Fibroblast of lung (primary cell): ENCODE measurements around the gene ANO6.

ENCODE experiments used
- EZH2 ChIP-seq: IDR thresholded peaks from 2 replicates; pipeline ENCODE4 v1.5.1; 2012; ENCODE audit warnings: low read length, control low read depth, mild to moderate bottlenecking; ENCODE audit errors: missing control alignments
- TF ChIP-seq, protein P1 (sequence below), 2 donors: IDR thresholded peaks in 1 of 2; conservative IDR thresholded peaks in 1 of 2; 1 replicate in 1 of 2; 2 replicates in 1 of 2; pipeline ENCODE4 v1.5.1; 2011 to 2012; ENCODE audit warnings: low read length in 2 of 2, control low read depth in 1 of 2, inconsistent platforms in 1 of 2, low read depth in 1 of 2, mild to moderate bottlenecking in 1 of 2

DNA sequence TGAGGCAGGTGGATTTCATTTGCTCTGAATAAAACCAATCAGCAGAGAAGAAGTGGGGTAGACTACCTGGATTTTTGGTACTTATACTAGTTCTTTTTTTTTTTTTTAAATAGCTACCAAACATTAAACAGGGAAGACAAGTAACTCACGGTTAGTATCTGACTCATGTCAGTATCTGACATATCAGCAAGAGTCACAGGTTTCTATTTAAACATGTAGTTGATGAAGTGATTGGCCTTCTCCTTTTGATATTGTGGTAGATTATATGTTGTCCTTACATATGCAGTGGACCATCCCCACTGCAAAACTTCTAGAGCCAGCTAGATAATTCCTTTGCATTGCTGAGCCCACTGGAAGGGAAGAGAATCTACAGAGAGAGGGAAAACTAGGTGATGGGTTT lies 208.0 kb downstream of the ANO6 start:
- TF ChIP-seq, protein P1, sequence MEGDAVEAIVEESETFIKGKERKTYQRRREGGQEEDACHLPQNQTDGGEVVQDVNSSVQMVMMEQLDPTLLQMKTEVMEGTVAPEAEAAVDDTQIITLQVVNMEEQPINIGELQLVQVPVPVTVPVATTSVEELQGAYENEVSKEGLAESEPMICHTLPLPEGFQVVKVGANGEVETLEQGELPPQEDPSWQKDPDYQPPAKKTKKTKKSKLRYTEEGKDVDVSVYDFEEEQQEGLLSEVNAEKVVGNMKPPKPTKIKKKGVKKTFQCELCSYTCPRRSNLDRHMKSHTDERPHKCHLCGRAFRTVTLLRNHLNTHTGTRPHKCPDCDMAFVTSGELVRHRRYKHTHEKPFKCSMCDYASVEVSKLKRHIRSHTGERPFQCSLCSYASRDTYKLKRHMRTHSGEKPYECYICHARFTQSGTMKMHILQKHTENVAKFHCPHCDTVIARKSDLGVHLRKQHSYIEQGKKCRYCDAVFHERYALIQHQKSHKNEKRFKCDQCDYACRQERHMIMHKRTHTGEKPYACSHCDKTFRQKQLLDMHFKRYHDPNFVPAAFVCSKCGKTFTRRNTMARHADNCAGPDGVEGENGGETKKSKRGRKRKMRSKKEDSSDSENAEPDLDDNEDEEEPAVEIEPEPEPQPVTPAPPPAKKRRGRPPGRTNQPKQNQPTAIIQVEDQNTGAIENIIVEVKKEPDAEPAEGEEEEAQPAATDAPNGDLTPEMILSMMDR (conservative IDR thresholded peaks at IDR 0.05 in 1 of 2, IDR thresholded peaks at IDR 0.05 in 1 of 2; ENCODE audit: low read depth in 1 of 2, low read length in 2 of 2): no peak
- TF ChIP-seq EZH2: no peak
